VCaP (cell line): ENCODE data around the gene SCN4A.

Source experiments
- H3K27ac ChIP-seq: fragments of 450-650 bp; 2 replicates; pipeline ENCODE4 v1.5.1; 2017
- CTCF ChIP-seq: fragments of 450-650 bp; conservative IDR thresholded peaks from 2 replicates; pipeline ENCODE4 v1.5.1; 2017; ENCODE audit warnings: mild to moderate bottlenecking, moderate library complexity

The SCN4A gene

GRCh38 chr17:63966646-63967264, 6.0 kb downstream of the SCN4A start:
- TF ChIP-seq CTCF, result no peak
- no peak overlapping the region for H3K27ac ChIP-seq

GRCh38 chr17:63963123-63963522, 9.6 kb downstream of the SCN4A start:
- no peak for TF ChIP-seq CTCF
- H3K27ac ChIP-seq, result no peak overlapping the region

GRCh38 chr17:63962298-63962744, 10.4 kb downstream of the SCN4A start:
- no peak overlapping the region for H3K27ac ChIP-seq
- no peak for TF ChIP-seq CTCF

GRCh38 chr17:63961355-63962212, 11.1 kb downstream of the SCN4A start:
- no peak overlapping the region for H3K27ac ChIP-seq
- no peak for TF ChIP-seq CTCF

GRCh38 chr17:63960430-63960829, 12.3 kb downstream of the SCN4A start:
- no peak for TF ChIP-seq CTCF
- no peak overlapping the region for H3K27ac ChIP-seq

- no peak for TF ChIP-seq CTCF
- H3K27ac ChIP-seq, result no peak overlapping the region
Observed at GRCh38 chr17:63960006-63960405, 12.7 kb downstream of the SCN4A start.

- no peak overlapping the region for H3K27ac ChIP-seq
- TF ChIP-seq CTCF, result no peak
Observed at GRCh38 chr17:63956296-63956920, 16.3 kb downstream of the SCN4A start.
